Measurements from ENCODE around the gene PRDX6.

DNA sequence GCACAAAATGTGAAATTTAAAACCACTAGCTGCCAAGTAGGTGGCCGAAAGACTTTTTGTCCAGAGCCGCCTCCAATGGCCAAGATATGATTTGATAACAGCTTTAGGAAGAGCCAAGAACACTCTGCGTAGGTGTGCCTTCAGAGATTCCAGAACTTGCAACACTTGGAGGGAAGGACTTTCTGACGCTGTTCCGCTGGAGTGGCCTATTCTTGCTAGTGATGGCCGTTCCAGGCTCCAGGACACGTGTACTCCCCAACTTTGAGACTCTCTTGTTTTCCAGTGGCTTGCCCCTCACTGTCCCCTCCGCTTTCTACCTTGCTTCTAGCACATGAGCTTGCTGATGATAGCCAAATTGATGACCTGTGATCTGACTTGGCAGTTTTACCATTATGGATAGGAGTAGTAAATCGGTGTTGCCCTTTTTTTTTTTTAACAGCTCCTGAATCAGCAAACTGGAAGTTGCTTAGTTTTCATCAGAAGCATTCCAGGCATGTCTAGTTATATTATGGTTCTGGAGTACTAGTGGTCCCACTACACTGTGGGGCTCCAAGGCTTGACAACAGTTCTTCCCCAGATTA lies 1.0 kb downstream of the PRDX6 start:
- TF ChIP-seq, protein P1, sequence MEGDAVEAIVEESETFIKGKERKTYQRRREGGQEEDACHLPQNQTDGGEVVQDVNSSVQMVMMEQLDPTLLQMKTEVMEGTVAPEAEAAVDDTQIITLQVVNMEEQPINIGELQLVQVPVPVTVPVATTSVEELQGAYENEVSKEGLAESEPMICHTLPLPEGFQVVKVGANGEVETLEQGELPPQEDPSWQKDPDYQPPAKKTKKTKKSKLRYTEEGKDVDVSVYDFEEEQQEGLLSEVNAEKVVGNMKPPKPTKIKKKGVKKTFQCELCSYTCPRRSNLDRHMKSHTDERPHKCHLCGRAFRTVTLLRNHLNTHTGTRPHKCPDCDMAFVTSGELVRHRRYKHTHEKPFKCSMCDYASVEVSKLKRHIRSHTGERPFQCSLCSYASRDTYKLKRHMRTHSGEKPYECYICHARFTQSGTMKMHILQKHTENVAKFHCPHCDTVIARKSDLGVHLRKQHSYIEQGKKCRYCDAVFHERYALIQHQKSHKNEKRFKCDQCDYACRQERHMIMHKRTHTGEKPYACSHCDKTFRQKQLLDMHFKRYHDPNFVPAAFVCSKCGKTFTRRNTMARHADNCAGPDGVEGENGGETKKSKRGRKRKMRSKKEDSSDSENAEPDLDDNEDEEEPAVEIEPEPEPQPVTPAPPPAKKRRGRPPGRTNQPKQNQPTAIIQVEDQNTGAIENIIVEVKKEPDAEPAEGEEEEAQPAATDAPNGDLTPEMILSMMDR (IDR thresholded peaks at IDR 0.05): no peak
- no peak for TF ChIP-seq POLR2A (IDR thresholded peaks at IDR 0.05)
